ENCODE measurements around the gene SHC3. TPM values are rescaled to one million over a fixed set of nuclear protein-coding genes. Genes with fewer than 3 reads are reported as not detected.

Gene SHC3
- total RNA-seq, 2 experiments from 2014 or later, result not detected

GRCh38 chr9:89039664-89040063 is 139.0 kb downstream of the SHC3 start:
- H3K27me3 Mint-ChIP-seq, result peaks cover 35% of the 10 kb centered on the region

GRCh38 chr9:89039104-89039465 is 139.5 kb downstream of the SHC3 start:
- Histone ChIP-seq H3K4me1 (ENCODE audit: insufficient read depth, low read length) (no peaks in the 10 kb centered on the region), H3K9me3 (ENCODE audit: control insufficient read depth in 1 of 2, insufficient read depth in 1 of 2, low read length in 2 of 2) (no peaks in the 10 kb centered on the region), H3K27me3 (ENCODE audit: control insufficient read depth in 1 of 2, insufficient read depth in 2 of 2, low read length in 2 of 2) (peaks cover 0 to 11% of the 10 kb centered on the region in 2 experiments), H3K27ac (ENCODE audit: low read depth in 1 of 2, low read length in 2 of 2) (no peak overlapping the region), H3K36me3 (ENCODE audit: insufficient read depth, low read length) (no peaks in the 10 kb centered on the region), H3K4me3 (ENCODE audit: low read length) (no peak overlapping the region)
- Mint-ChIP-seq H3K27ac (no peak overlapping the region), H3K36me3 (ENCODE audit: low read depth) (no peaks in the 10 kb centered on the region), H3K4me1 (ENCODE audit: low read depth) (no peaks in the 10 kb centered on the region), H3K27me3 (peaks cover 38% of the 10 kb centered on the region), H3K9me3 (no peaks in the 10 kb centered on the region), H3K4me3 (no peak overlapping the region)
- no peak for TF ChIP-seq CTCF (IDR thresholded peaks at IDR 0.05)
- DNase-seq (no peak), ATAC-seq (ENCODE audit: poor library complexity) (no peak)
- intact Hi-C loops (cut with DNase I, micrococcal nuclease), result no loop called here
- POLR2A ChIA-PET, result no interaction called here
- CTCF ChIA-PET, result no interaction called here

More at GRCh38 chr9:89039664-89040063, 139.0 kb downstream of the SHC3 start:
- Histone ChIP-seq H3K4me3 (ENCODE audit: low read length) (no peak overlapping the region), H3K36me3 (ENCODE audit: insufficient read depth, low read length) (no peaks in the 10 kb centered on the region), H3K4me1 (ENCODE audit: insufficient read depth, low read length) (no peaks in the 10 kb centered on the region), H3K27ac (ENCODE audit: low read depth in 1 of 2, low read length in 2 of 2) (no peak overlapping the region), H3K27me3 (ENCODE audit: control insufficient read depth in 1 of 2, insufficient read depth in 2 of 2, low read length in 2 of 2) (peaks cover 0 to 8% of the 10 kb centered on the region in 2 experiments), H3K9me3 (ENCODE audit: control insufficient read depth in 1 of 2, insufficient read depth in 1 of 2, low read length in 2 of 2) (no peaks in the 10 kb centered on the region)
- no peaks in the 10 kb centered on the region for H3K36me3 Mint-ChIP-seq (ENCODE audit: low read depth)
- no peak overlapping the region for H3K27ac Mint-ChIP-seq
- TF ChIP-seq CTCF (IDR thresholded peaks at IDR 0.05), result no peak
- H3K9me3 Mint-ChIP-seq, result no peaks in the 10 kb centered on the region
- POLR2A ChIA-PET, result no interaction called here
- no peak for ATAC-seq (ENCODE audit: poor library complexity)
- no peaks in the 10 kb centered on the region for H3K4me1 Mint-ChIP-seq (ENCODE audit: low read depth)
- H3K4me3 Mint-ChIP-seq, result no peak overlapping the region
- CTCF ChIA-PET, result no interaction called here
- intact Hi-C loops (cut with DNase I, micrococcal nuclease), result no loop called here
- no peak for DNase-seq

- Mint-ChIP-seq H3K4me1 (ENCODE audit: low read depth) (no peaks in the 10 kb centered on the region), H3K36me3 (ENCODE audit: low read depth) (no peaks in the 10 kb centered on the region), H3K27ac (no peak overlapping the region), H3K4me3 (no peak overlapping the region), H3K27me3 (peaks cover 41% of the 10 kb centered on the region), H3K9me3 (no peaks in the 10 kb centered on the region)
- Histone ChIP-seq H3K36me3 (ENCODE audit: insufficient read depth, low read length) (no peaks in the 10 kb centered on the region), H3K27ac (ENCODE audit: low read depth in 1 of 2, low read length in 2 of 2) (no peak overlapping the region), H3K4me3 (ENCODE audit: low read length) (no peak overlapping the region), H3K9me3 (ENCODE audit: control insufficient read depth in 1 of 2, insufficient read depth in 1 of 2, low read length in 2 of 2) (no peaks in the 10 kb centered on the region), H3K27me3 (ENCODE audit: control insufficient read depth in 1 of 2, insufficient read depth in 2 of 2, low read length in 2 of 2) (peaks cover 0 to 11% of the 10 kb centered on the region in 2 experiments), H3K4me1 (ENCODE audit: insufficient read depth, low read length) (no peaks in the 10 kb centered on the region)
- DNase-seq, result no peak
- POLR2A ChIA-PET, result interaction anchor here (0.6 kb wide), 1 partner anchor 145 kb away, joined by 3 read pairs; no protein-coding TSS in a partner anchor
- CTCF ChIA-PET, result no interaction called here
- TF ChIP-seq CTCF (IDR thresholded peaks at IDR 0.05), result no peak
- no peak for ATAC-seq (ENCODE audit: poor library complexity)
- intact Hi-C loops (cut with DNase I, micrococcal nuclease), result no loop called here
These were observed 140.1 kb downstream of the SHC3 start for GRCh38 chr9:89038382-89039103.

Measured in CD4-positive, alpha-beta T cell (primary cell).